Pulmonary artery endothelial cell (primary cell): ENCODE data around the gene SLC25A27. TPM values are rescaled to one million over a fixed set of nuclear protein-coding genes. Genes with fewer than 3 reads are reported as not detected.

Experiments
- DNase-seq: peaks from one replicate; pipeline ENCODE4 v3.0.0-alpha.2; 2011; ENCODE audit warnings: low read depth, low spot score
- total RNA-seq: library from RNA; depleted of rRNA; stranded (reverse); fragments of >200 nt; gene quantifications from 2 replicates; pipeline ENCODE4 v1.2.3, GENCODE V29; 2014

The SLC25A27 gene
- total RNA-seq, 1 donor from 2014 or later: 0.66 TPM

DNA sequence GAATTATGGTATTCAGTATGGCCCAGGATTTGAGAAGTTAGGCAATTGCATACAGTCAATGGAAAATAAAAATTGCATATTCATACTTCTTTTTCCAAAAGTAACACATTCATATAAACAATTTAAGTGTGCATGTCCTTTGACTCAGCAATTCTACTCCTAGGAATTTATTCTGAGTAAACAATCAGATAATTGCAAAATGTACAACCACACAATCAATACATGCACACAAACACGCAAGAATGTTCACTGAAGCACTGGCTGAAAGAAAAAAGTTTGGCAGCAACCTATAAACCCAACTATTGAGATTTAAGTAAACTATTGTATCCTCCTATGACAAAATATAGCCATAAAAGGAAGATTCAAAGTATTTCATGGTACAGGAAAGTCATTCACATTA lies 1.8 kb upstream of the SLC25A27 start:
- no peak for DNase-seq

DNA sequence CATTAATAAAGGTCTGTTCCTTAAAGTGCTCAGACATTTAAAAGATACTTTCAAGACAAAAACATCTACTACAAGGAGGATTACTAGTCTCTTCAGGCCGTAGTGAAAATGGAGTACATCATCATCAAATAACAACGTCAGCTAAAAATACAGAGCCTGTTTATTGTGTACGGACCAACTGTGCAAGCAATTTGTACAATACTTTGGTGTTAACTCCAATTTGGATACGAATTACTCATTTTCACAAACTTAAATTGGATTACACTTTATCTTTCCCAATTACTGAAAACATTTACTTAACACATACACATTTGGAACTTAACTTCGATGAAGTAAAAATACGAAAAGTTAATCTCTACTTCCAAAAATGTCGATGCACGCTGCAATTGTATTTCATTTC lies 959 bp upstream of the SLC25A27 start:
- no peak for DNase-seq

DNA sequence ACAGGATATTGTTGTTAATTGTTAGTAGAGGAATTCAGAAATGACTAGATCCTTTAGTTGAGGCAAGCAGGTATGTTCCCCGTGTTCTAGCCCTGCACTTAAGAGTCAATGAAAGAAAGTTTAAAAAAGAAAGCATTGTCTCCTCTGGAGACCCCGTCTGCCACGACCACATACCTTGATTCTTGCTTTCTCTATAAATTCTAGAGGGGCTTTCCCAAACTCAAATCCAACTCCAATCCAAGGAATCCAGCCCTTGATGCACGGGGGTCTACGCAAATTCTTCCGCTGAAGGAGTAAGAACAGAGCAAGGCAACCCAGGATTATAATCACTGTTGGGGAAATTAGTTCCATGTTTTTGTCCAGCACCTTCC lies 558 bp upstream of the SLC25A27 start:
- no peak for DNase-seq

DNA sequence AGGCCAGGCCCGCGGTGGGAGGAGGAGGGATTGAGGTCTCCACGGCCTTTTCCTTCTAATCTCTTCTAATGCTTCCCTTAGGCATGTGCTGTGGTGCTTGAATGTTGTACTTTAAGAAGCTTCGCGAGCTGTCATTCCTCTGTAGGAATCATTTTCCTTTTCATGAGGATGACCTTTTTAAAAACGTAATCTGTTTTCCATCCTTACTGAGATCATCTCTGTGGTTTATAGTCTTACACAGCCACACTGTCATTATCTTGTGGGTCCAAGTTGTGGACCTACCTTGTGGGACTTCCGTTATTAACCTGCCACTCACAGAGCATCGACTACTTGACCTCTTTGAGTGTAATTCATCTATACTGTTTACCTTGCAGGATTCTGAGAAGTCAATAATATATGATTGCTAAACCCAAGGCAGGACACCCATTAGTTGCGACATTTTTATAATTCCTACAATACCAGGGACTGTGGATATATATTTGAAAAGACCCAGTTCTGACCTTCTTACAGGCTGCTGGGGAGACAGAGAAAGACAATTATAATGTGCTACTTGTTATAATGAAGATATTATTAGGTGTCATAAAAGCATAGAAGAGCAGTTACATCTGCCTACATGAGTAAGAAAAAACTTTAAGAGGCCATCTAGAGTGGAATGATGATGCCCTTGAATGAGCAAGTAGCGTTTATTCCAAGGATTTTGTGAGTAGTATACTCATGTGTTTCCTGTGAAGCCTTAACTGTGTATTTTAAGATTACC lies 842 bp downstream of the SLC25A27 start:
- DNase-seq: no peak

DNA sequence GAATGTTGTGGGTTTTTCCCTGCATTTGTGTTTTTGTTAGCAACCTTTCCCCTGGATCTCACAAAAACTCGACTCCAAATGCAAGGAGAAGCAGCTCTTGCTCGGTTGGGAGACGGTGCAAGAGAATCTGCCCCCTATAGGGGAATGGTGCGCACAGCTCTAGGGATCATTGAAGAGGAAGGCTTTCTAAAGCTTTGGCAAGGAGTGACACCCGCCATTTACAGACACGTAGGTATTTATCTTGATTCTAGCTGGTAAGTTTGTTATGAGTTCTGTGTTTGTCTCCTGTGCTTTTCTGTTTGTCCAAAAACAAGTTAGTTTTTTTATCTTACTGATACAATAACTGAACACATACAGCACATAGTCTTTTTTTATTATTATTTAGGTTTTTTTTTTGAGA lies 3.0 kb downstream of the SLC25A27 start:
- DNase-seq: no peak

DNA sequence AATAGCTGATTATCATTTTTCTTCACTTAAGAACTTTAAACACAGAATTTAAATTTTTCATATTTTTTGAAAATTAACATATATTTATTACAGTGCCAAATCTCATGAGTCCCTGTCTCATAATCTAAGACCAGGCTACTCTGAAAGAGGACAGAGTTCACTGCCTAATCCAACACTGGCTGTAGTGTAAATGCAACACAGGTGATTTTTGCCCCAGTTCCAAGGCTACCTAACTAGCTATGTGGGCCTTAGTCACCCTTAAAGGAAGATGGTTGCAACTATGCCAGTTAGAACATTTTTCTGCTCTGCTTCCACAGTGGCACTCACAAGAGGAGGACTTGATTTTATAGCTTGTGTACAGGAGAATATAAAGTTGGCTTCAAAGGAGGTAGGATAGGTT lies 4.9 kb downstream of the SLC25A27 start:
- no peak for DNase-seq

DNA sequence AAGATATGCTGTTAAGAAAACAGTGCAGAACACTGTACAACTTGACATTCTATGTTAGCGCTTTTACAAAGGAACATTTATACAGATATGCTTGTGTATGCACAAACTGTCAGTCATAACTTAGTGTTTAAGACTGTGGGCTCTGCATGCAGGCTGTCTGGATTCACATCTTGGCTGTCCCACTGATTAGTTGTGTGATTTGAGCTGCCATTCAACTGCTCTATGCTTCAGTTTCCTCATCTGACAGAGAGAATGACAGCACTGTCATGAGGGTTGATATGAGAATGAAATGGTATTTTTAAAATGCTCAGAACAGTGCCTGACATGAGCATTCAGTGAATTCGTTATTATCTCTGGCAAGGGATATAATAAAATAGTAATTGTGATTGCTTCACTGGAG lies 8.7 kb downstream of the SLC25A27 start:
- DNase-seq: no peak

DNA sequence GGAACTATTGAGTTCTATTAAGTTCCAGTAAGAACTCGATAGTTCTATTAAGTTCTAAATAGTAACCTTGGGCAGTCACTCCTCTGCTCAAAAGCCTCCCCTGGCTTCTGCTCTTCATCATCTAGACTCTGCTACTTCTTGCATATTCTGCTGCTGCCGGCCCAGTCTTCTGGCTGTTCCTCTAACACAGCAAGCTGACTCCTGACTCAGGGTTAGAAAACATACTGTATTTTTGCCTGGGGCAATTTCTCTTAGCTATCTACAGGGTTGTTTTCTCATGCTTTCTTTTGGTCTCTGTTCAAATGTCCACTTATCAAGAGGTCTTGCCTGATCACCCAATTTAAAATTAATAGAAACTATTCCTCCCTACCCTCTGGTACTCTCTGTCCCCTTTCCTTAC lies 14.6 kb downstream of the SLC25A27 start:
- no peak for DNase-seq

DNA sequence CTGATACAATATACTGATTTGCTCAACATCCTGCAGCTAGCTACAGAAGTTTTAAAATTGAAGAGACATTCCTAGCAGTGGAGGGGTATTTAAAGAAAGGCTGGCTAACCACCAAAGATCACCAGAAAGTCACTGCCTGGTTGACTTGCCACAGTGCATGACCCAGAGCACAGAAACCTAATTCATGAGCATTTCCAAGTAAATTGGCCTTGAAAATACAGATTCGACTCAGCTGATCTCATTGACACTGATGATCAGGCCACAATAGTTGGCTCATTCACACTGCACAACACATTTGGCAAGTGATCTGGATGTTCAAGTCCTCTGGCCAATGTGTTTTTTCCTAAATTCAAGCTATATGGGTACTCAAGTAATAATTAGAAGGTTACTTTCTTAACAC lies 21.6 kb downstream of the SLC25A27 start:
- no peak for DNase-seq

DNA sequence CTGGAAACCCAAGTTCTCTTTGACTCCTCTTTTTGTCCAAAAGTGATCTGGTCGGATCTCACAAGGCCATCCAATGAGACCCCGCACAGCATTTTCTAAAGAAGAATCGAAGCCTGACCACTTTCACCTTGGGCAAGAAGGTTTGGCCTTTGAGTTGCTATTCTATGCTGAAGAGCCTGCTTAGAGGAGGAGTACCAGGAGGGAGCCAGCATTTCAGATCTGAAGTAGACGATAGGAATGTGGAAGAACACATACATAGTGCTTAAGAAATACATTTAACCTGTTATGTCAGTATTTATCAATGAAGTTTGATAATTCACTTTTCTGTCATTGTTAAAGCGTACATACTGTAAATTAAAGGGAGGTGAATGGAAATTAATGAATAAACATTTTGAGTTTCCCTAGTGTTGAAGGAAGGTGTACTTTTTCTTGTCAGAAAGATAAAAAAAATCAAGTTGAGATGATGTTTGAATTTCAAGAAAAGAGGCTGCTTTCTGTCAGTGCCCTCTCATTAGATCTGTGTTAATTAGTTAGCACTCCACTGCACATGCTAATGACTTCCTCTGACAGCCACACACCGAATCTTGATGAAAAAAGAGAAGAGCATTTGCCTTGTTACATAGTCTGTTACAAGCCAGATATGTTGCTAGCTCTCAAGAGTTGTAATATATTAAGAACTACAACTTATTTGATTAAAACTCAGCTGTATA lies 24.0 kb downstream of the SLC25A27 start:
- no peak for DNase-seq

DNA sequence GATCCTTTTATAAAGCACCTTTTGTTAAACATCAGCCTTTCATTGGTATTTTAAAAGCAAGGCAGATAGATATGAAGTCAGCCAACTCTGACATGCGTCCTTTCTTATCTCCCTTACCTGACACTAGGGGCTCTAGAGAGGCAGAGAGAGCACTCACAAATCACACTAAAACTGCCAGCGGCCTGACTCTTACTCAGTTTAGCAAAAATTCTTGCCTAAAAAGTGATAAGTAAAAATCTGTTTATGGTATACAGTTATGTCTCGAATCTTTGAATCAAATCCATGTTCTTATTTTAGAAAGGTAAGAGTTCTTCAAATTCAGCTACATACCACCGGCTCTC lies 24.5 kb downstream of the SLC25A27 start:
- no peak for DNase-seq

DNA sequence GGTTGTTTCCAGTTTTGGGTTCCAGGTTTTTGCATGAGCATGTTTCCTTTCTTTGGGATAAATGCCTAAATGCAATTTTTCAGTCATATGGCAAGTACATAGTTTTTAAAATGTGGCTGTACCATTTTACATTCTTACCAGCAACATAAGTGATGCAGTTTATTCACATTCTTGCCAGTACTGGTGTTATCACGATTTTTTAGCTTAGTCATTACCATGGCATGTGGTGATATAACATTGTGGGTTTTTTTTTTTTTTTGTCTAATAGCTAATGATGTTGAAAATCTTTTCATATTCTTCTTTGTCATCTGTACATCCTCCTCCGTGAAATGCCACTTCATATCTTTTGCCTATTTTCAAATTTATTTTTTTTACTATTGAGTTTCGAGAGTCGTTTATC lies 32.0 kb downstream of the SLC25A27 start:
- no peak for DNase-seq

DNA sequence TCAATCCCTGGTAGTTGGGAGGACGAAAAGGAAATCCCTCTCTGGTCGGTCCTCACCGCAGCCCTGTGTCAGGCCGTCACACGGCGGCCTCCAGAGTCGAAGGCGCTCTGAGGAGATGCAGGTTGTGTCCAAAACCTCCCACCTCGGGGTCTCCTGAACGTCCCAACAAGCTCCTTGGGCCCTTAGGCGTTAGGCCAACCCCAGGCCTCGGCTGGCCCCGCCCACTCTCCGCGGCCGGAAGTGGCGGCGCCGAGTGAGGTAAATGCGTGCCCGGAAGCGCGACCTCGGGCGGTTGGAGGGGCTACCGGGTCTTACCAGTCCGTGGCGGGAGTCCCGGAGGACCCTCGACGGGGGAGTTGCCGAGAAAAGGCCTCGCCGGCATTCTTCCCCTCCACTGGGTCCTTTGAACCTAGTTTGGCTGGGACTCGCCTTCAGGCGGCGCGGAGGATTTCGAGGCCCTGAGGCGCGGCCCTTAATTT lies 34.9 kb downstream of the SLC25A27 start, which contains the start of gene TDRD6:
TDRD6 (plus strand) TSS at position 267 of the 479 bp plus-strand sequence. CDS start 244 bp downstream, outside the sequence.
- no peak for DNase-seq

DNA sequence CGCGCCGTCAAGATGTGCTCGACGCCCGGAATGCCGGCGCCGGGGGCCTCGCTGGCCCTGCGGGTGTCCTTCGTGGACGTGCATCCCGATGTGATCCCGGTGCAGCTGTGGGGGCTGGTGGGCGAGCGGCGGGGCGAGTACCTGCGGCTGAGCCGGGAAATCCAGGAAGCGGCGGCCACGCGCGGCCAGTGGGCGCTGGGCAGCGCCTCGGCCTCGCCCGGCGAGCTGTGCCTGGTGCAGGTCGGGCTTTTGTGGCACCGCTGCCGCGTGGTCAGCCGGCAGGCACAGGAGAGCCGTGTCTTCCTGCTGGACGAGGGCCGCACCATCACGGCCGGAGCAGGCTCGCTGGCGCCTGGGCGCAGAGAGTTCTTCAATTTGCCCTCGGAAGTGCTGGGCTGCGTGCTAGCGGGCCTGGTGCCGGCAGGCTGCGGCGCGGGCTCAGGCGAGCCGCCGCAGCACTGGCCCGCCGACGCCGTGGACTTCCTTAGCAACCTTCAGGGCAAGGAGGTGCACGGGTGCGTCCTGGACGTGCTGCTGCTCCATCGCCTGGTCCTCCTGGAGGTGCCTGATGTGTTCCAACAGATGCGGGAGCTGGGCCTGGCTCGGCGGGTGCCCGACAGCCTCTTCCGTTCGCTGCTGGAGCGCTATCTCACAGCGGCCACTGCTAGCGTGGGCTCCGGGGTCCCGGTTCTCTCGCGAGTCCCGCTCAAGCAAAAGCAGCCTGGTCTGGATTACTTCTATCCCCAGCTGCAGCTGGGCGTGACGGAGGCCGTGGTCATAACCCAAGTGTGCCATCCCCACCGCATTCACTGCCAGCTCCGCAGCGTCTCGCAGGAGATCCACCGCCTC lies 35.6 kb downstream of the SLC25A27 start:
- no peak for DNase-seq

DNA sequence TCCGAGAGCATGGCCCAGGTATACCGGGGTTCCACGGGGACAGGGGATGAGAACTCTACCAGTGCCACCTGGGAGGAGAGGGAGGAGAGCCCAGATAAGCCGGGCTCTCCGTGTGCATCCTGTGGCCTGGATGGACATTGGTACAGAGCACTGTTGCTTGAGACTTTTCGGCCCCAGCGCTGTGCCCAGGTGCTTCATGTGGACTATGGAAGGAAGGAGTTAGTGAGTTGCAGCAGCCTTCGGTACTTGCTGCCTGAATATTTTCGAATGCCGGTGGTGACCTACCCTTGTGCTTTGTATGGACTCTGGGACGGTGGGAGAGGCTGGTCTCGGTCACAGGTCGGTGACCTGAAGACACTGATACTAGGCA lies 36.2 kb downstream of the SLC25A27 start:
- no peak for DNase-seq

DNA sequence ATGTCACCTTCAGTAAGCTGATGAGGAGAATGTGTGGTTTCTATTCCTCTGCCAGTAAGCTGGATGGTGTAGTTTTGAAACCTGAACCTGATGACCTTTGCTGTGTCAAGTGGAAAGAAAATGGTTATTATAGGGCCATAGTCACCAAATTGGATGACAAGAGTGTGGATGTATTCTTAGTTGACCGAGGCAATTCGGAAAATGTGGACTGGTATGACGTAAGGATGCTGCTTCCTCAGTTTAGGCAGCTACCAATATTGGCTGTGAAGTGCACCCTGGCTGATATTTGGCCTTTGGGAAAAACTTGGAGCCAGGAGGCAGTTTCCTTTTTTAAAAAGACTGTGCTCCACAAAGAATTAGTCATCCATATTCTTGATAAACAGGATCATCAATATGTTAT lies 36.9 kb downstream of the SLC25A27 start:
- no peak for DNase-seq

DNA sequence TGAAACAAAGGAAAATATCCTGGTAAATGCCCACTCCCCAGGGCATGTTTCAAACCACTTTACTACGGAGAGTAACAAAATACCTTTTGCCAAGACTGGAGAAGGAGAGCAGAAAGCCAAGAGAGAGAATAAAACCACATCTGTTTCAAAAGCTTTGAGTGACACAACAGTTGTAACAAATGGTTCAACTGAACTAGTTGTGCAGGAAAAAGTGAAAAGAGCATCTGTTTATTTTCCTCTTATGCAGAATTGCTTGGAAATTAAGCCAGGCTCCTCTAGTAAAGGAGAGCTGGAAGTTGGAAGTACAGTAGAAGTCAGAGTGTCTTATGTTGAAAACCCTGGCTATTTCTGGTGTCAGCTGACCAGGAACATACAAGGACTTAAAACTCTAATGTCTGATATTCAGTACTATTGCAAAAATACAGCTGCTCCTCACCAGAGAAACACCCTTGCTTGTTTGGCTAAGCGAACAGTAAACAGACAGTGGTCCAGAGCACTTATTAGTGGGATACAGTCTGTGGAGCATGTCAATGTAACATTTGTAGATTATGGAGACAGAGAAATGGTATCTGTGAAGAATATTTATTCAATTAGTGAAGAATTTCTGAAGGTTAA lies 37.5 kb downstream of the SLC25A27 start:
- no peak for DNase-seq

DNA sequence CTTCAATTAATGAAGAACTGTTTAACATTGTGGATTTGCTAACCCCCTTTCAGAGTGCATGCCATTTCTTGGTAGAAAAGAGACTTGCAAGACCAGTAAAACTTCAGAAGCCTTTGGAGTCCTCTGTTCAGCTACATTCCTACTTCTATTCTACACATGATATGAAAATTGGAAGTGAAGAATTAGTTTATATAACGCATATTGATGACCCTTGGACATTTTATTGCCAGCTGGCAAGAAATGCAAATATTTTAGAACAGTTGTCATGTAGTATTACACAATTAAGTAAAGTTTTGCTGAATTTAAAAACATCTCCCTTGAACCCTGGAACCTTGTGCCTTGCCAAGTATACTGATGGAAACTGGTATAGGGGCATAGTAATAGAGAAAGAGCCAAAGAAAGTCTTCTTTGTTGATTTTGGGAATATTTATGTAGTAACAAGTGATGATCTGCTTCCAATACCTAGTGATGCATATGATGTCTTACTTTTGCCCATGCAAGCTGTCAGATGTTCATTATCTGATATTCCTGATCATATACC lies 38.2 kb downstream of the SLC25A27 start:
- DNase-seq: no peak

DNA sequence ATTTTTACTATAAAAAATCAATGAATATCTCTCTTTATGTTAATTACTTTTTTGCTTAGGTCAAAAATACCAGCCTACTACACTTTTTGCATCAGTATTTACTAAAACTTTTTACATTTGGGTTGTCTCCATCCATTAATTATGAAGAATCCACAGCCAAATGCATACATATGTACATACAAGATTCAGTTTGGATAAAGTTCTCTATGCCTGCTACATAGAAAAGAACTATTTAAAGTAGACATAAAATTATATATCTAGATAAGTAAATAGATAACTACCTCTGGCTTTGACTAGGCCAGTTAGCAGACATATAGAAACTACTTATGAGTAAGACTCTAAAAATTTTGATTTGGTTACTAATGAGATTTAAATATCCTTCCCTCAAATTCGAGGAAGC lies 47.2 kb downstream of the SLC25A27 start:
- no peak for DNase-seq

DNA sequence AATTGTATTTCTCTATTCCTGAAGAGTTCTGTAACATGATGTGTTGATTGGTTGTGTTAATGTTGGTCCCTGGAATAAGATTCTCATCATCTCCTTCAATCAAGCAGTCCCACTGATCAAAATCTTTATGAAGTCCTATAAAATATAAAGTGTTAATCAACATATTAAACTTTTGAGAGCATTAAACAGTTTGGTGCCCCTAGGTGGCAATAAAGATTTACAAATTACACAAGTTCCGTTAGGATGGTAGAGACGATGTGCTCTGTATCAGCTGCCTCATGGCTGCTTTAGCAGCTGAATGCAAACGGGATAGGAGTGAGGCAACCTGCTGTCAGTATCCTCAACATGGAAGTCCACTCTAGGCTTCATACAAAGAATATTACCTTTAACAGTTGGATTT lies 51.8 kb downstream of the SLC25A27 start:
- no peak for DNase-seq

DNA sequence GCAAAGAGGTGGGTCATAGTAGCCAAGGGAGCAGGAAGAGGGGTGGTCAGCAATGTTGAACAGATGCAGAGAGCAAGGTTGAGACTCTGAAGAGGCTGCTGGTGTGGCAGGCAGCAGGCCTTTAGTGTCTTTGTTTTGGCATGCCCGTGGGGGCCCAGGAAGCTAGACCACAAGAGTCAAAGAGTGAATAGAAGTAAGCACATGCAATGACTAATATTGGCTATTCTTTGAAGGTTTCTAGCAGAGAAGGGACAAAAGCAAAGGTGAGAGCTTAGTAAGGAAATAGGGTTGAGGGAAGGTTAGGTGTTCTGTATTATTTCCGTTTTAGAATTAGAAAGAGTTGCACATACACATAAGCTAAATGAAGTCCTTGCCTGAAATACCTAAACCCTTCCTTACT lies 53.7 kb downstream of the SLC25A27 start:
- DNase-seq: no peak

DNA sequence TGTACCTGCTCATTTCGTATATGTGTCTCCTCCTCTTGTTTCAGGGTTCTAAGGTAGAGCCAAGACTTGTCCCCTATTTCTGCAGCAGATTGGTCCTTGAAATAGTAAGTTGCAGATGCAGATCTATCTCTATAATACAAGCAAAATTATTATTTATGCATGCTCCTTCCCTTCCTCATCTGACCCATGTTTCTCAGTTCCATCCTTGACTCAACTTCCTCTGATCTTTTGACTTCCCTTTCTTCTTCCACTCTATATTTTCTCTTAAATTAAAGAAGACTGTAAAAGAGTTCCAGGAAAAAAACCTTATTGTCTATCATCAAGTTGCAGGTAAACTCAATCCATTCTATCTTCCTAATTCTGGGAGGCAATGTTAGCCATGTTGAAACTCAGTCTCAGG lies 58.7 kb downstream of the SLC25A27 start:
- no peak for DNase-seq
